Measurements from ENCODE around the gene REV3L. TPM values are rescaled to one million over a fixed set of nuclear protein-coding genes. Genes with fewer than 3 reads are reported as not detected.
A peak's percentile ranks its signal among the peaks of the same experiment; 100 is the strongest.

REV3L gene
- total and polyA plus RNA-seq, 2 of the 8 experiments (the other 6 are each of a cell fraction or from before 2014, with no cell fraction given) = 2.1 to 6.6 TPM

DNA sequence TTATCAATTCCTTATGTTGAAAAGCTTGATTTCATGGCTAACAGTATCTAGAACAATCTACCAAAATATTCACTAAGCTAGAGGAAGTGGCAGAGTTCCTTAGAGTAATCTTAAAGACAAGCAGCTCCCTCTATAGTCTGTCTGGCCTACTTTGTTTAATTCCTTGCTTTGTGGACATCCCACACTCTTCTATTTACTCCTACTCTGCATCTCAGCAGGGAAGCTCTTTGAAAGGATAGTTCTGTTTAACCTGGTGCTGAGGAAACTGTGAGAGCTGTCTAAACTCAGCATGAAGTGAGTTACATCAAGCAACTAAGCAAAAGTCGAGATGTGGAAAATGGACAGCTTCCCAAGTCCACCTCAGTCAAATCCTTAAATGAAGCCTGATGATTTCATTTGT lies 4.3 kb downstream of the REV3L start:
- H3K56ac ChIP-seq (replicated peaks; ENCODE audit: insufficient read length, low read depth, low read length) = no peak overlapping the region
- H2BK12ac ChIP-seq (ENCODE audit: low read depth, low read length) = no peak overlapping the region
- FAIRE-seq (peak; percentile 88), DNase-seq (ENCODE audit: low read depth in 1 of 2, low spot score in 2 of 2) (no peak)
- H4K8ac ChIP-seq (ENCODE audit: extremely low read depth, insufficient read depth, low read length) = no peak overlapping the region
- H4K5ac ChIP-seq (ENCODE audit: insufficient read length, low read depth, low read length) = no peak overlapping the region
- no peaks in the 10 kb centered on the region for H3K9me3 ChIP-seq (ENCODE audit: insufficient read depth in 2 of 2, low read depth in 1 of 2, low read length in 1 of 2)
- CTCF ChIA-PET (ENCODE audit: partially characterized antibody) = interaction anchor here (0.6 to 1.9 kb wide), 22 partner anchors 13 to 419 kb away, joined by 3 to 16 read pairs (median 4); a partner anchor contains a TSS
- H3K4me3 ChIP-seq (ENCODE audit: extremely low read depth in 1 of 4, insufficient read depth in 2 of 4, low read depth in 3 of 4, low read length in 4 of 4) = no peak overlapping the region
- POLR2A ChIA-PET (ENCODE audit: partially characterized antibody) = interaction anchor here (0.8 to 1.0 kb wide), 3 partner anchors 13 to 124 kb away, joined by 3 to 4 read pairs (median 3); no protein-coding TSS in a partner anchor
- H3K79me2 ChIP-seq (ENCODE audit: control insufficient read depth in 1 of 2, insufficient read depth in 2 of 2, low read length in 2 of 2) = peaks cover 0 to 10% of the 10 kb centered on the region in 2 experiments; a peak in 2 of 4 replicates
- no peak overlapping the region for H2BK15ac ChIP-seq (ENCODE audit: low read length)
- H3K23me2 ChIP-seq (ENCODE audit: low read depth, low read length) = peaks cover 4% of the 10 kb centered on the region
- no peaks in the 10 kb centered on the region for H3K36me3 ChIP-seq (ENCODE audit: control insufficient read depth in 2 of 4, insufficient read depth in 4 of 4, low read length in 3 of 4)
- peaks cover 0 to 12% (median 6%) of the 10 kb centered on the region in 4 experiments; a peak in 4 of 7 replicates for H3K4me1 ChIP-seq (replicated peaks in 1 of 4; ENCODE audit: control insufficient read depth in 3 of 4, insufficient read depth in 4 of 4, low read length in 3 of 4)
- H3K14ac ChIP-seq (ENCODE audit: insufficient read length) = no peak overlapping the region
- H4K20me1 ChIP-seq (replicated peaks in 1 of 2; ENCODE audit: control insufficient read depth in 1 of 2, insufficient read depth in 2 of 2, low read length in 2 of 2) = peaks cover 30 to 31% of the 10 kb centered on the region in 2 experiments
- no peak overlapping the region for H4K91ac ChIP-seq (replicated peaks; ENCODE audit: insufficient read length, low read length)
- H3K4me2 ChIP-seq (ENCODE audit: insufficient read depth in 1 of 2, low read depth in 2 of 2, low read length in 2 of 2) = no peak overlapping the region
- H3K27ac ChIP-seq (ENCODE audit: low read depth, low read length) = no peak overlapping the region
- 0% methylated on average over 1 of the region's 1 CpG; no CpG with 5 or more reads in 1 of the 2 experiments for WGBS, 2 experiments (ENCODE audit: extremely low coverage in 1 of 2, insufficient coverage in 1 of 2, insufficient read length in 1 of 2, insufficient replicate concordance in 2 of 2, low coverage in 1 of 2, low lambda C conversion rate in 2 of 2, missing lambda C conversion rate in 1 of 2)
- no peak overlapping the region for H3K4ac ChIP-seq (replicated peaks; ENCODE audit: insufficient read length, low read depth, low read length)
- no peak overlapping the region for H2BK5ac ChIP-seq (ENCODE audit: low read depth, low read length)
- no peak overlapping the region for H2AFZ ChIP-seq (ENCODE audit: low read length)
- no peak overlapping the region for H3K18ac ChIP-seq (ENCODE audit: extremely low read depth, low read length)
- no peak overlapping the region for H2BK120ac ChIP-seq (replicated peaks; ENCODE audit: low read depth, low read length)
- no peak overlapping the region for H3K9ac ChIP-seq (replicated peaks in 1 of 4; ENCODE audit: extremely low read depth in 1 of 4, low read depth in 3 of 4, low read length in 3 of 4)
- H3K23ac ChIP-seq (ENCODE audit: insufficient read length) = no peak overlapping the region
- no peak overlapping the region for H2AK5ac ChIP-seq (ENCODE audit: low read depth, low read length)
- H3K27me3 ChIP-seq (replicated peaks in 1 of 4; ENCODE audit: control insufficient read depth in 3 of 4, extremely low read depth in 1 of 4, insufficient read depth in 3 of 4, low read length in 3 of 4) = peaks cover 32 to 74% (median 50%) of the 10 kb centered on the region in 4 experiments
- no peaks in the 10 kb centered on the region; the same call in 1 of the 2 replicates for H3K79me1 ChIP-seq (ENCODE audit: low read depth, low read length)
- H2BK20ac ChIP-seq (ENCODE audit: low read length) = no peak overlapping the region
- TF ChIP-seq SP1 (IDR thresholded peaks at IDR 0.05; ENCODE audit: low read depth, low read length) (peak; percentile 84), USF2 (IDR thresholded peaks at IDR 0.05; ENCODE audit: low read length) (no peak), PHF8 (conservative IDR thresholded peaks at IDR 0.05; ENCODE audit: low read depth, low read length) (no peak), KDM1A (IDR thresholded peaks at IDR 0.05; ENCODE audit: borderline replicate concordance, low read length) (no peak), EGR1 (IDR thresholded peaks at IDR 0.05; ENCODE audit: borderline replicate concordance, low read depth, low read length) (peak; percentile 56), KDM4A (IDR thresholded peaks at IDR 0.05; ENCODE audit: low read depth, low read length, severe bottlenecking) (no peak), CHD2 (IDR thresholded peaks at IDR 0.05; ENCODE audit: low read length) (no peak), ZNF274 (IDR thresholded peaks at IDR 0.05; ENCODE audit: borderline replicate concordance, extremely low read depth, low read length) (no peak), SIN3A (conservative IDR thresholded peaks at IDR 0.05 in 1 of 2, IDR thresholded peaks at IDR 0.05 in 1 of 2; ENCODE audit: low read depth in 1 of 2, low read length in 2 of 2) (peak in 1 of 2 experiments; percentile 73; a peak in 1 of 4 replicates)
- TF ChIP-seq, protein P1, sequence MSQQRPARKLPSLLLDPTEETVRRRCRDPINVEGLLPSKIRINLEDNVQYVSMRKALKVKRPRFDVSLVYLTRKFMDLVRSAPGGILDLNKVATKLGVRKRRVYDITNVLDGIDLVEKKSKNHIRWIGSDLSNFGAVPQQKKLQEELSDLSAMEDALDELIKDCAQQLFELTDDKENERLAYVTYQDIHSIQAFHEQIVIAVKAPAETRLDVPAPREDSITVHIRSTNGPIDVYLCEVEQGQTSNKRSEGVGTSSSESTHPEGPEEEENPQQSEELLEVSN (IDR thresholded peaks at IDR 0.05) = no peak

Measured in H1 (cell line).